Osteocyte (in vitro differentiated cells): ENCODE results near the gene PPP2R5E. TPM values are rescaled to one million over a fixed set of nuclear protein-coding genes. Genes with fewer than 3 reads are reported as not detected.

Experiments used
- DNase-seq: peaks from one replicate; pipeline ENCODE4 v3.0.0; 2021; ENCODE audit warnings: mixed read lengths; ENCODE audit not compliant: unreplicated experiment; ENCODE audit errors: extremely low spot score
- H3K27ac Mint-ChIP-seq: one replicate; pipeline ENCODE4 v1.8.0; 2021; ENCODE audit warnings: mild to moderate bottlenecking, mixed read lengths; ENCODE audit not compliant: unreplicated experiment
- H3K27me3 Mint-ChIP-seq: one replicate; pipeline ENCODE4 v1.8.0; 2021; ENCODE audit warnings: mixed read lengths; ENCODE audit not compliant: unreplicated experiment
- H3K36me3 Mint-ChIP-seq: one replicate; pipeline ENCODE4 v1.8.0; 2021; ENCODE audit warnings: mixed read lengths; ENCODE audit not compliant: unreplicated experiment
- H3K4me1 Mint-ChIP-seq: one replicate; pipeline ENCODE4 v1.8.0; 2021; ENCODE audit warnings: mixed read lengths; ENCODE audit not compliant: unreplicated experiment
- H3K4me3 Mint-ChIP-seq: one replicate; pipeline ENCODE4 v1.8.0; 2021; ENCODE audit warnings: mild to moderate bottlenecking, moderate library complexity, mixed read lengths; ENCODE audit not compliant: unreplicated experiment
- H3K9me3 Mint-ChIP-seq: one replicate; pipeline ENCODE4 v1.8.0; 2021; ENCODE audit warnings: mixed read lengths; ENCODE audit not compliant: unreplicated experiment
- CTCF ChIP-seq: fragments of 200-600 bp; sonication (generic); IDR thresholded peaks from 2 replicates; pipeline ENCODE4 v1.5.0; 2021; ENCODE audit warnings: antibody characterized with exemption, mild to moderate bottlenecking, moderate library complexity
- total RNA-seq: library from RNA; stranded (reverse); gene quantifications from 2 replicates; pipeline ENCODE4 v1.2.1, GENCODE V29; 2021

PPP2R5E gene
- total RNA-seq, 1 donor from 2014 or later: 43.3 TPM

GRCh38 chr14:63480599-63480998 lies 62.6 kb downstream of the PPP2R5E start:
- Mint-ChIP-seq H3K27me3 (no peaks in the 10 kb centered on the region), H3K4me1 (peaks cover 53% of the 10 kb centered on the region), H3K27ac (no peak overlapping the region), H3K36me3 (no peaks in the 10 kb centered on the region), H3K4me3 (no peak overlapping the region), H3K9me3 (no peaks in the 10 kb centered on the region)
- TF ChIP-seq CTCF: no peak
- DNase-seq: no peak

GRCh38 chr14:63478437-63478852 lies 64.7 kb downstream of the PPP2R5E start:
- no peak for DNase-seq
- Mint-ChIP-seq H3K9me3 (no peaks in the 10 kb centered on the region), H3K27me3 (no peaks in the 10 kb centered on the region), H3K27ac (no peak overlapping the region), H3K36me3 (no peaks in the 10 kb centered on the region), H3K4me1 (peaks cover 47% of the 10 kb centered on the region), H3K4me3 (no peak overlapping the region)
- no peak for TF ChIP-seq CTCF

GRCh38 chr14:63478010-63478409 lies 65.2 kb downstream of the PPP2R5E start:
- no peak for TF ChIP-seq CTCF
- Mint-ChIP-seq H3K36me3 (no peaks in the 10 kb centered on the region), H3K27me3 (no peaks in the 10 kb centered on the region), H3K4me3 (no peak overlapping the region), H3K9me3 (no peaks in the 10 kb centered on the region), H3K27ac (no peak overlapping the region), H3K4me1 (peaks cover 44% of the 10 kb centered on the region)
- no peak for DNase-seq

- H3K4me3 Mint-ChIP-seq: no peak overlapping the region
- DNase-seq: no peak
- H3K27ac Mint-ChIP-seq: no peak overlapping the region
- no peaks in the 10 kb centered on the region for H3K9me3 Mint-ChIP-seq
- no peaks in the 10 kb centered on the region for H3K27me3 Mint-ChIP-seq
- no peaks in the 10 kb centered on the region for H3K36me3 Mint-ChIP-seq
- H3K4me1 Mint-ChIP-seq: peaks cover 42% of the 10 kb centered on the region
- TF ChIP-seq CTCF: no peak
Observed at GRCh38 chr14:63477556-63477955, 65.6 kb downstream of the PPP2R5E start.

GRCh38 chr14:63475761-63476160 lies 67.4 kb downstream of the PPP2R5E start:
- Mint-ChIP-seq H3K4me1 (peaks cover 44% of the 10 kb centered on the region), H3K27ac (peak overlapping the region; percentile 80), H3K9me3 (no peaks in the 10 kb centered on the region), H3K27me3 (no peaks in the 10 kb centered on the region), H3K4me3 (no peak overlapping the region), H3K36me3 (no peaks in the 10 kb centered on the region)
- no peak for DNase-seq
- no peak for TF ChIP-seq CTCF
